Adrenal gland (tissue), 12 donors: ENCODE data around the gene HAPLN3. TPM values are rescaled to one million over a fixed set of nuclear protein-coding genes. Genes with fewer than 3 reads are reported as not detected.
A peak's percentile ranks its signal among the peaks of the same experiment; 100 is the strongest.

Experiments used
- DNase-seq, 7 donors: peaks; one replicate each; pipeline ENCODE4 v3.0.0-alpha.2; 2019 to 2020
- H3K27ac ChIP-seq, 5 donors: fragments of 200-600 bp; sonication (generic) in 4 of 5; 1 replicate in 3 of 5; 2 replicates in 2 of 5; pipeline versions ENCODE4 v1.5.1 to v1.8.0; 2016 to 2020; ENCODE audit warnings: mild to moderate bottlenecking in 1 of 5
- H3K27me3 ChIP-seq: fragments of 200-600 bp; 2 replicates; pipeline ENCODE4 v1.8.0; 2021
- H3K36me3 ChIP-seq, 2 donors: fragments of 200-600 bp; replicated peaks in 1 of 2; 1 replicate in 1 of 2; 2 replicates in 1 of 2; pipeline versions ENCODE4 v1.5.1 to v1.8.0; 2018 to 2022
- H3K4me1 ChIP-seq, 2 donors: fragments of 200-600 bp; replicated peaks in 1 of 2; 1 replicate in 1 of 2; 2 replicates in 1 of 2; pipeline versions ENCODE4 v1.5.1 to v1.8.0; 2018 to 2021
- H3K4me3 ChIP-seq, 4 donors: fragments of 200-600 bp; sonication (generic) in 3 of 4; one replicate each; pipeline ENCODE4 v1.5.1; 2016 to 2018
- H3K9me3 ChIP-seq, 3 donors: fragments of 200-600 bp; sonication (generic) in 1 of 3; replicated peaks in 1 of 3; 1 replicate in 2 of 3; 2 replicates in 1 of 3; pipeline versions ENCODE4 v1.5.1 to v1.8.0; 2016 to 2021
- POLR2A ChIP-seq, 2 donors: fragments of 450-650 bp; IDR thresholded peaks; one replicate each; pipeline ENCODE4 v1.6.1; 2017; ENCODE audit warnings: antibody characterized with exemption in 2 of 2, mild to moderate bottlenecking in 2 of 2, moderate library complexity in 1 of 2
- WGBS, 4 donors: extraction: QIAGEN DNeasy Blood & Tissue Kit in 2 of 4; methylation state at CpG; one replicate each; pipeline versions ENCODE4 v1.1.5 to v1.1.7; 2013 to 2017; 5-methylcytosine and 5-hydroxymethylcytosine counted together
- intact Hi-C, 2 donors: fragments of 100-400 bp; cut with DNase I; formaldehyde crosslinking; loops; one replicate each; pipeline versions ENCODE4 v1.14.1 to v1.15.0; 2022 to 2023
- polyA plus RNA-seq, 3 donors: library from polyadenylated mRNA; stranded (reverse); fragments of 200-250 nt in 2 of 3; fragments of 350-450 nt in 1 of 3; fragmentation: Illumina TruSeq in 1 of 3; extraction: RNeasy Lipid Tissue Mini Kit (QIAGEN cat#74804) in 1 of 3; gene quantifications; one replicate each; pipeline ENCODE4 v1.2.3, GENCODE V29; 2013 to 2014
- total RNA-seq, 9 donors: library from RNA; depleted of rRNA in 4 of 9; stranded (reverse); fragments of >200 nt in 4 of 9; fragments of 120-200 nt in 1 of 9; fragmentation: NEBNext Ultra II Directional in 1 of 9; extraction: Animal tissue kit (Norgen Biotek cat#: 25700) in 1 of 9; gene quantifications; one replicate each; pipeline versions ENCODE4 v1.1.0 to v1.2.4, GENCODE V29; 2013 to 2023
- TF ChIP-seq, protein P1 (sequence below), 6 experiments: fragments of 450-650 bp in 4 of 6; fragments of 200-600 bp in 2 of 6; sonication (generic) in 1 of 6; IDR thresholded peaks; 1 replicate in 5 of 6; 2 replicates in 1 of 6; pipeline versions ENCODE4 v1.5.1 to v1.8.0; 2016 to 2021; ENCODE audit warnings: antibody characterized with exemption in 6 of 6, mild to moderate bottlenecking in 2 of 6, moderate library complexity in 1 of 6
- donor health status: healthy with polysubstance abuse.
- donor health status: Bipolar disorder and iron deficiency.
- donor health status: DM: yes; HTN: yes; CAD: no.
- donor health status: DM: no; HTN: no; CAD: no.
- donor health status: DM: no; HTN: no; CAD: no.
- donor health status: DM: yes; HTN: yes; CAD: no.

The HAPLN3 gene
- total and polyA plus RNA-seq, 12 donors, result 0.55 to 7.6 (median 3.7) TPM

DNA sequence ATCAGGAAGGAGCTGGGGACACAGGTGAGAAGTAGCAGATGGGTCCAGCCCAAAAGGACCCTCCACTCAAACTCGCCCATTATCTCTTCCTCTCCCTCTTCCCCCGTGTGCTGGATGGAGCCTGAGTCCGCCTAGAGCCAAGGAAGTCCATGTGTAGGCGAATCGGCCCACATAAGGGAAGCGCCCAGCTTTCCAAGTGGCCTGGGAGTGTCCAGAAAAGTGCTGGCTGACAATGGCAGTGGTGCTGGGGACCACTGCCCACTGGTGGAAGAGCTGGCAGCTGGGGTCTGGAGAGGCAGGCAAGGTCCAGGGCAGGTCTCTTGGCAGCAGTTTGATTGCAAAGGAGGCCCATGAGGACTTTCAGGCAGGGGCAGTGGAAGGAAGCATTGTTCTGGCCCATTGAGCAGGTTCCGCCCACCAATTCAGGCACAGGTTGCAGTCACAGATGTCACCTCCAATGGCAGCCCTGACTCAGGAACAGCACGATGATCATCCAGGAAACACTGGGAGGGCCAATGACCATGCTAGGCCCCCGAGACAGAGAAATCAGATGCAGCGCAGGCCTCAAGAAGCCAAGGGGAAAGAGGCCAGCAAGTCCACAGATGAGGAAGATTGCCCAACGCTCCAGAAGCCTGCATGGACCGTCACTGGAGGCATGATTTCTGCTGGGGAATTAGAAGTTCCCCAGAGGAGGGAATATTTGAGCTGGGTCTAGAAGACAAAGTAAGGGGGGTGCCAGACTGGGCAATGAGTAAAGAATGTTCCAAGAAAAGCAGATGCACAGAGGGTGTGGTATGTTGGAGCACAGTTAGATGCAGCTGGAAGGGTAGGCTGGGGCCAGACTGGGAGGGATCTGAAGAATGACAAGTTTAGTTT, 14.8 kb upstream of the HAPLN3 start:
- WGBS, 4 donors, result 81 to 89% (median 87%) methylated on average over 9 to 12 of the region's 12 CpGs
- DNase-seq, result no peak

DNA sequence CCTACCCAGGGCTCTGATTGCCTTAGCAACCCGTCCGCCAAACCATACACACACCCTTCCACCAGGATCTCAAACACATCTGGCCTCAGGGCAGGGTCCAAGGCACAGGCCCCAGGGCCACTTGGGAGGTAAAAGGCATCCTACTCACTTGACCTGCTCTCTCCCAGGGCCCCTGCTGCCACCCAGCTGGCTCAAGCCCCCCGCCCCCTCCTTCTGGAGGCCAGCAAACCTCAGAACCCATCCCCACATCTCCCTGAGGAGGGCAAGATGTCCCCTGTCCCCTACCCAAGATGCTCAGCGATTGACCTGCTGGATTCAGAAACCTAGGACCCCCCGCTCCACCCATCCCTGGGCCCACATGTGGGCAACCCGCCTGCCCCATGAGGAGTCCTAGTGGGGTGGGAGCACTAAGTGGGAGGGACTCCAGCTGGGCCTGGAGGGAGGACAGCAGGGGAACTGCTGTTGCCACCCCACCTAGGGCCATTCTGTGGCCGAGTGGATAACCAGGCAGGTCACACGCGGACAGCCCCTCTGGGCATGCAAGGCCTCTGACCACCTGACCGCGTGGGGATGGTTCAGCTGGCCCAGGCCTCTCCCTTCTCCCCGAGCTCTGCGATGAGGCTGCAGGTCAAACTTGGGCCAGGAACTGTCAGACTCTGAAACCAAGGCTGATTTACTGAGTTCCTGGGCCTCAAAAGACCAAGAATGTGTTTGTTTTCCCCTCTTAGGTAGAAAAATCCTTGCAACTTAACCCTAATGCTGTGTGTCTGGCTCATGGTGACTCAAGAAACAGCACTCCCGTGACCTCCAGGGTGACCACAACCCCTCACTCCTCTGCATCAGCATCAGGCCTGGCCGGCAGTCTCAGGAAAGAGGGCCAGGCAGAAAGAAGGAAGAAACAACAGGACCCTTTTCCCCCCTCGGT, 13.6 kb upstream of the HAPLN3 start:
- no peaks in the 10 kb centered on the region for H3K27me3 ChIP-seq
- WGBS, 4 donors, result 72 to 84% (median 80%) methylated on average over 8 to 16 of the region's 16 CpGs
- intact Hi-C loops, result loop anchor here (5.0 to 10.0 kb wide), 3 partner anchors 93 to 276 kb away; no protein-coding TSS in a partner anchor
- H3K27ac ChIP-seq, result peak overlapping the region in 1 of 5 donors; percentile 74
- TF ChIP-seq, protein P1, sequence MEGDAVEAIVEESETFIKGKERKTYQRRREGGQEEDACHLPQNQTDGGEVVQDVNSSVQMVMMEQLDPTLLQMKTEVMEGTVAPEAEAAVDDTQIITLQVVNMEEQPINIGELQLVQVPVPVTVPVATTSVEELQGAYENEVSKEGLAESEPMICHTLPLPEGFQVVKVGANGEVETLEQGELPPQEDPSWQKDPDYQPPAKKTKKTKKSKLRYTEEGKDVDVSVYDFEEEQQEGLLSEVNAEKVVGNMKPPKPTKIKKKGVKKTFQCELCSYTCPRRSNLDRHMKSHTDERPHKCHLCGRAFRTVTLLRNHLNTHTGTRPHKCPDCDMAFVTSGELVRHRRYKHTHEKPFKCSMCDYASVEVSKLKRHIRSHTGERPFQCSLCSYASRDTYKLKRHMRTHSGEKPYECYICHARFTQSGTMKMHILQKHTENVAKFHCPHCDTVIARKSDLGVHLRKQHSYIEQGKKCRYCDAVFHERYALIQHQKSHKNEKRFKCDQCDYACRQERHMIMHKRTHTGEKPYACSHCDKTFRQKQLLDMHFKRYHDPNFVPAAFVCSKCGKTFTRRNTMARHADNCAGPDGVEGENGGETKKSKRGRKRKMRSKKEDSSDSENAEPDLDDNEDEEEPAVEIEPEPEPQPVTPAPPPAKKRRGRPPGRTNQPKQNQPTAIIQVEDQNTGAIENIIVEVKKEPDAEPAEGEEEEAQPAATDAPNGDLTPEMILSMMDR (IDR thresholded peaks at IDR 0.05), result no peak
- TF ChIP-seq POLR2A (IDR thresholded peaks at IDR 0.05), result no peak
- H3K4me1 ChIP-seq, result peaks cover 0 to 12% of the 10 kb centered on the region in 2 donors
- H3K4me3 ChIP-seq, result no peak overlapping the region
- H3K9me3 ChIP-seq, result no peaks in the 10 kb centered on the region
- no peak for DNase-seq
- peaks cover 0 to 6% of the 10 kb centered on the region in 2 donors for H3K36me3 ChIP-seq

More for the DNA sequence above, 14.8 kb upstream of the HAPLN3 start:
- no peak overlapping the region for H3K4me3 ChIP-seq
- no peaks in the 10 kb centered on the region for H3K27me3 ChIP-seq
- H3K4me1 ChIP-seq, result peaks cover 0 to 7% of the 10 kb centered on the region in 2 donors
- H3K36me3 ChIP-seq, result no peaks in the 10 kb centered on the region
- peak overlapping the region in 1 of 5 donors; percentile 74 for H3K27ac ChIP-seq
- TF ChIP-seq, protein P1 (IDR thresholded peaks at IDR 0.05), result no peak
- TF ChIP-seq POLR2A (IDR thresholded peaks at IDR 0.05), result no peak
- intact Hi-C loops, result loop anchor here (5.0 to 10.0 kb wide), 3 partner anchors 92 to 275 kb away; no protein-coding TSS in a partner anchor
- no peaks in the 10 kb centered on the region for H3K9me3 ChIP-seq

DNA sequence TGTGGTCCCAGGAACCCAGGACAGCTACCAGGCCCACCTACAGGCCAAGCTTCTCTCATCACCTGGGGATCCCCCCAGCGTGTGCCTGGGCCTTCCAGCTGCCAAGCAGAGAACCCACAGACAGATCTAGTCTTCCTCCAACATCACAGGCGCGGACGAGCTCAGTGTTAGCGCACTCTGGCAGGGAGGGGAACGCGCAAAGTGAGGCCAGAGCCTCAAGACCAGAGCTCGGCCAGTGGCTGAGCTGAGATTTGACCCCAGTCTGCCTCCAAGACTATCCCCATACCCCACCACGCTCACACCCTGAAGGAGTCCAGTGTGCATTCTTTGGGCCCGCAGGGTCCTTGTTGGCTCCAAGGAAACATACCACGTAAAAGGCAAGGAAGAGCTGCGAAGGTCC, 12.8 kb upstream of the HAPLN3 start:
- no peak for TF ChIP-seq POLR2A (IDR thresholded peaks at IDR 0.05)
- TF ChIP-seq, protein P1 (IDR thresholded peaks at IDR 0.05), result no peak
- Histone ChIP-seq H3K27me3 (no peaks in the 10 kb centered on the region), H3K27ac (peak overlapping the region in 1 of 5 donors; percentile 74), H3K9me3 (no peaks in the 10 kb centered on the region), H3K4me1 (peaks cover 0 to 5% of the 10 kb centered on the region in 2 donors), H3K36me3 (peaks cover 0 to 12% of the 10 kb centered on the region in 2 donors), H3K4me3 (no peak overlapping the region)
- DNase-seq, result no peak
- 82 to 100% (median 91%) methylated on average over 4 to 12 of the region's 12 CpGs for WGBS, 4 donors
- intact Hi-C loops, result loop anchor here (5.0 to 10.0 kb wide), 3 partner anchors 94 to 277 kb away; no protein-coding TSS in a partner anchor
